KBM-7 (cell line): ENCODE data around the gene SURF2.
"Not testable (repeated sequence)": the region's sequence is repeated elsewhere in the genome, so short reads cannot be mapped to it uniquely, and the experiment has no call there.

ENCODE experiments used
- DNase-seq: peaks from one replicate; pipeline ENCODE4 v3.0.0-alpha.2; 2015
- in situ Hi-C: fragments of 300-500 bp; cut with MboI; formaldehyde crosslinking; loops from 2 replicates; pipeline ENCODE4 v1.14.3; 2020; ENCODE audit warnings: low sequenced_read_pairs, low pct_unique_long_range_greater_than_20kb, mixed read lengths

SURF2 gene

DNA sequence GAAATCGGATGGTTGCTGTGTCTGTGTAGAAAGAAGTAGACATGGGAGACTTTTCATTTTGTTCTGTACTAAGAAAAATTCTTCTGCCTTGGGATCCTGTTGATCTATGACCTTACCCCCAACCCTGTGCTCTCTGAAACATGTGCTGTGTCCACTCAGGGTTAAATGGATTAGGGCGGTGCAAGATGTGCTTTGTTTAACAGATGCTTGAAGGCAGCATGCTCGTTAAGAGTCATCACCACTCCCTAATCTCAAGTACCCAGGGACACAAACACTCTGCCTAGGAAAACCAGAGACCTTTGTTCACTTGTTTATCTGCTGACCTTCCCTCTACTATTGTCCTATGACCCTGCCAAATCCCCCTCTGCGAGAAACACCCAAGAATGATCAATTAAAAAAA, 35.1 kb downstream of the SURF2 start:
- in situ Hi-C loops, DNase-seq: not testable (repeated sequence)

DNA sequence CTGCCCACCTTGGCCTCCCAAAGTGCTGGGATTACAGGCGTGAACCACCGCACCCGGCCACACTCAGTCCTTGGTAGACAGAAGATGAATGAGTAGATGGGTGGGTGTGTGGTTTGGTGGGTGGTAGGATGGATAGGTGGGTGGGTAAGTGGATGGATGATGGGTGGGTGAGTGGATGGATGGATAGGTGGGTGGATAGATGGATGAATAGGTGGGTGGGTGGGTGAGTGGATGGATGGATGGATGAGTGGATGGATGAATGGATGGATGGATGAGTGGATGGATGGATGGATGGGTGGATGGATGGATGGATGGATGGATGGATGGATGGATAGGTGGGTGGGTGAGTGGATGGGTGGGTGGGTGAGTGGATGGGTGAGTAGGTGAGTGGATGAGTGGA, 36.0 kb downstream of the SURF2 start:
- in situ Hi-C loops, DNase-seq: not testable (repeated sequence)

DNA sequence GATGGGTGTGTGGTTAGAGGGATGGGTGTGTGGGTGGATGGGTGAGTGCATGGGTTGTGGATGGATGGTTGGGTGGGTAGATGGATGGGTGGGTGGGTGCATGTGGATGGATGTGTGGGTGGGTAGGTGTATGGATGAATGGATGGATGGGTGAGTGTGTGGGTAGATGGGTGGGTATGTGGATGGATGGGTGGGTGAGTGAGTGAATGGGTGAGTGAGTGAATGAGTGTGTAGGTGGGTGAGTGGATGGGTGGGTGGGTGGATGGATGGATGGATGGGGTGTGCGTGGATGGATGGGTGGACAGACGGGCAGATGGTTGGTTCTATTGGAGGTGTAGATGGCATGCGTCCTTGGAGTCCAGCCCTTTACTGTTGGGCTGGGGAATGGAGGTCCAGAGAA, 37.0 kb downstream of the SURF2 start:
- in situ Hi-C loops = no loop called here
- no peak for DNase-seq

DNA sequence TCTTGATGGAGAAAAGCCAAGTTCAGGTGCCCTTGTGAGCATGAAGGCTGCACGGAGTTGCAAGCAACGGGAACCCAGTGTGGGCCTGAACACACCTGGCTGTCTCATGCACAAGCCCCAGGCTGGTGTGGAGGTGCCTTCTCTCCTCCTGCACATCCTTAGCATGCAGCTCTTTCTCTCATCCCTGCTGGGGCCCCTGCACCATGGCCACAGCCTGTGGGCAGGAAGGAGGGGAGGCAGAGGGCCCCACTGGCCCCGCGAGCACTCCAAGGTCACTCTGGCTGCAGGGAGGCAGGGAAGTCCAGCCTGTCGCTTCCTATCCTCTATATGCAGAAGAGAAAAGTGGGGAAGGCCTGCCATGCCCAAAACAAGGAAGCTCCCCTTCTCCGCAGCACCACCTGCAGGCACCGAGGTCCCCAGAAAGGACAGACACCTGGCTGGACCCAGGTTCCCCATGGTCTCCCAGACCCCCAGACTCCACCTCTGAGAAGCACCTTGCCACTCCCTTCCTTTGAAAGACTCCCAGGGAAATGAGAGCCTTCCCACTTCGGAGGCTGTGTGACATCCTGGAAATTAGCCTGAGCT, 38.4 kb downstream of the SURF2 start:
- in situ Hi-C loops = no loop called here
- no peak for DNase-seq

DNA sequence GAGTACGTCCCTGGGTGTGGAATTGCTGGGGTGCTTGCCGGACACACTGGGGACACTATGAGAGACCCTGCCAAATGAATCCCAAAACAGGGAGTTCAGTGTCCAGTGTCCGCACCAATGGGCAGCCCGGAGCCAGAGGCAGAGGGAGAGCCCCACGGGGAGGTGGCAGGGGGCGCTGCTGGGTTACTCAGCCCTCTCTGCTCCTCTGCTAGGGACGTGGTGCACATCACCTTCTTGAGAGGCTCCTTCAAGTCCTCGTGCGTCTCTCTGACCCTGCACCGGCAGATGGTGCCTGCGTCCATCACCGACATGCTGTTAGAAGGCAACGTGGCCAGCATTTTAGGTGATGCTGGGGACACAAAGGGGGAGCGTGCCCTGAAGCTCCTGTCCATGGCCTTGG, 40.6 kb downstream of the SURF2 start:
- DNase-seq = peak; percentile 31
- in situ Hi-C loops = no loop called here

DNA sequence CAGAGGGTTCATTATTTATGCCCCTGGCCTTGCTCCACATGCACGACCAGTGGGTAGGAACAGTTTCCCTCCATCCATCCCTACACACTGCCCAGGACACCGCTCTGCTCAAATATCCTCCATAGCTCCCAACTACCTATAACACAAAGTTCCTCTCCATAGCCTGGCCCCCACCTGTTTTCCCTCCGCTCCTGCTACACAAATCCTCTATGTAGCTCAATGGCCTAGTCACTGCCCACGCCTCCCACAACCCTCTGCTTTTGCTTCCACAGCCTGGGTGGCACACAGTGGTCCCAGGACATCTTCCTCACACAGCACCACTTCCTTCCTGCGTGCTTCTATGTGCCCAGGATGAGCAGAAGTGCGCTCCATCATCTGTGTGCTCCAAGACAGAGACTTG, 41.0 kb downstream of the SURF2 start:
- no peak for DNase-seq
- in situ Hi-C loops = no loop called here

DNA sequence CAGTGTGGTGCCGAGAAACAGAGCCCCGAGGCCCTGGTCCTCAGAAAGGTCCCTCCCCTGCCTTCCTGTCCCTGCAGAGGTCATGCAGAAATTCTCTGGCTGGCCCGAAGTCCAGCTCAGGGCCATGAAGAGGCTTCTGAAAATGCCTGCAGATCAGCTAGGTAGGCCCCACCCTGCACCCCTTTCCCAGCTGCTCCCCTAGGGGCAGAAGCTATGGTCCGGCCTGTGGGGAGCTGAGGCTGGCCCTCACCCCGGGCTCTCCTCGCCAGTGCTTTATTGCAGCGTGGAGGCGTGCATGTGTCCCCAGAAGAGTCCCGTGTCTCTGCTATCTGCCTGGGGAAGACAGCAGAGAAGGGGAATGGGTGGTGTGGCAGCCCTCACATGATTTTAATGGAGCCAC, 41.5 kb downstream of the SURF2 start:
- DNase-seq = no peak
- in situ Hi-C loops = no loop called here

DNA sequence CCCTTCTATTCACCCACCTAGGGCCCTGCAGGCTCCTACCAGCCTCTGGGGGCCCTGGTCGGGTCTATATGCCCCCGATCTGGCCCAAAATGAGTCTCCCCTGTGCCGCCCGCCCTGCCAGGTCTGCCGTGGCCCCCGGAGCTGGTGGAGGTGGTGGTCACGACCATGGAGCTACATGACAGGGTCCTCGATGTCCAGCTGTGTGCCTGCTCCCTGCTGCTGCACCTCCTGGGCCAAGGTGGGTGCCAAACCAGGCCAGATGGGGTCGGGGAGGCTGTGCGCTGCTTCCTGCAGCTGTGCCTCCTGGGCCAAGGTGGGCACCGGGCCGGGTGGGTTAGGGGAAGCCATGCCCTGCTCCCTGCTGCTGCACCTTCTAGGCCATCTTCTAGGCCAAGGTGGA, 43.9 kb downstream of the SURF2 start:
- in situ Hi-C loops = no loop called here

DNA sequence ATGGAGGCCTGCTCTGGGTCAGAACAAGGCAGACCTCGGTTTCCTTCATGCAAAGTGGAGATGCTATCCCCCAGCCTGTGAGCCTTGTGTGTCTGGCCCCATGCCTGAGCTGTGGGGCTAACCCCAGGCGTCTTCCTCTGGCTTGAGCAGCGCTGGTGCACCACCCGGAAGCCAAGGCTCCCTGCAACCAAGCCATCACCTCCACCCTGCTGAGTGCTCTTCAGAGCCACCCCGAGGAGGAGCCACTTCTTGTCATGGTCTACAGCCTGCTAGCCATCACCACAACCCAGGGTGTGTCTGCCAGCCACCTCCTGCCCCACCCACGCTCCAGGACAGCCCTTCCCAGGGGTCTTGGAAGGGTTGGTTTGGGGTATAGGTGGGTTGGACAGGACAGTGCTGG, 45.2 kb downstream of the SURF2 start:
- in situ Hi-C loops = no loop called here
- DNase-seq = no peak

More for the DNA sequence above, 43.9 kb downstream of the SURF2 start:
- DNase-seq = no peak

DNA sequence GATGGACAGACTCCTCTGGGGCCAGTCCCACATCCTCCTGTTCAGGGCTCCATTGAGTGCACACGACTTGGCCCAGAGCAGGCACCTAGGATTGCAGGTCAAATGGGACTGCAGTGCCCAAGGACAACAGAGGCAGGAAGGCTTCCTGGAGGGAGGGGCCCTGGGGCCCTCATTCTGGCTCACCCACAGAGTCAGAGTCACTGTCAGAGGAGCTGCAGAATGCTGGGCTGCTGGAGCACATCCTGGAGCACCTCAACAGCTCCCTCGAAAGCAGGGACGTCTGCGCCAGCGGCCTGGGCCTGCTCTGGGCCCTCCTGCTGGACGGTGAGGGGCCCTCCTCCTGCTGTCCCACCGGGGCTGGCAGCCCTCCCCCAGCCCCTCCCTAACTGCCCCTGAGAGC, 46.3 kb downstream of the SURF2 start:
- in situ Hi-C loops = no loop called here
- no peak for DNase-seq

DNA sequence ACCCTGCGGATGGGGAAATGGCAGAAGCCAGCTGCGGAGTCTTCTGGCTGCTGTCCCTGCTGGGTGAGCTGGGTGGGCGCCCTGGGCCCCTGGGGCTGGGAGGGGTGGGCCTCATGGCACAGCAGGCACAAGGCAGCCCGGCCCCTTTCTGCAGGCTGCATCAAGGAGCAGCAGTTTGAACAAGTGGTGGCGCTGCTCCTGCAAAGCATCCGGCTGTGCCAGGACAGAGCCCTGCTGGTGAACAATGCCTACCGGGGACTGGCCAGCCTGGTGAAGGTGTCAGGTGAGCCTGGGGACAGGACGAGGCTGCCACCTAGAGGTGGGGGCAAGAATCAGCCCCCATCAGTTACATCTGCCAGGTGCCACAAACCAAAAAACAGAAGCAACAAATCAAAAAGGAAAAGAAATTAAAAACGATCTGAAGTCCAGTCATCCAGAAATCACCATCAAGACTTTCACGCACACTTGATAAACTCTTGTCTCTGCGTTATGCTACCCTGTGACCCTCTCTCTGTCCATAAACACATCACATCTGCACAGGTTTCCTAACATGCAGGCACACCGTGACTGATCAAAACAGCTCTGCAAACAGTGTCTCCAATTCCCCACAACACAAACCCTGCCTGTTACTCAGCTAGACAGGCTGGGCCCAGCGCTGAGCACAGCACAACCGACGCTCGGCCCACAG, 47.6 kb downstream of the SURF2 start:
- peak; percentile 55 for DNase-seq
- in situ Hi-C loops = no loop called here

DNA sequence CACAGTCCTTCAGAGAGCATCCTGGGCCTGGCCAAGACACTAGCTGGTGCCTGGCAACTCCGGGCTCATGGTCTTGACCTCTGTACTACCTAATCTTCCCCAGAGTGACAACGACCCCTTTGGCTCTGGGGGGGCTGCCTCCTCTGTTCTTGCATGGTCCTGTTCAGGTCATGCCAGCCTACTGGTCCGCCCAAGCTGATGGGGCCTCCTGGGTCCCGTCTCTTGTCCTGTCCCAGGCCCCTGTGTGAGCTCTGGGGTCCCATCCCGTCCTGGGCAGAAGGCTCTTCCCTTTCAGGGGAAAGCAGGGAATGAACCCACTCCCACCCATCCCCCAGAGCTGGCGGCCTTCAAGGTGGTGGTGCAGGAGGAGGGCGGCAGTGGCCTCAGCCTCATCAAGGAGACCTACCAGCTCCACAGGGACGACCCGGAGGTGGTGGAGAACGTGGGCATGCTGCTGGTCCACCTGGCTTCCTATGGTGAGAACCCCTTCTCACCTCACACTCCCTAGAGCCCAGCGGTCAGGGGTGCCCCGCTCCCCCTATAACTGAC, 48.2 kb downstream of the SURF2 start:
- in situ Hi-C loops = no loop called here
- DNase-seq = no peak

DNA sequence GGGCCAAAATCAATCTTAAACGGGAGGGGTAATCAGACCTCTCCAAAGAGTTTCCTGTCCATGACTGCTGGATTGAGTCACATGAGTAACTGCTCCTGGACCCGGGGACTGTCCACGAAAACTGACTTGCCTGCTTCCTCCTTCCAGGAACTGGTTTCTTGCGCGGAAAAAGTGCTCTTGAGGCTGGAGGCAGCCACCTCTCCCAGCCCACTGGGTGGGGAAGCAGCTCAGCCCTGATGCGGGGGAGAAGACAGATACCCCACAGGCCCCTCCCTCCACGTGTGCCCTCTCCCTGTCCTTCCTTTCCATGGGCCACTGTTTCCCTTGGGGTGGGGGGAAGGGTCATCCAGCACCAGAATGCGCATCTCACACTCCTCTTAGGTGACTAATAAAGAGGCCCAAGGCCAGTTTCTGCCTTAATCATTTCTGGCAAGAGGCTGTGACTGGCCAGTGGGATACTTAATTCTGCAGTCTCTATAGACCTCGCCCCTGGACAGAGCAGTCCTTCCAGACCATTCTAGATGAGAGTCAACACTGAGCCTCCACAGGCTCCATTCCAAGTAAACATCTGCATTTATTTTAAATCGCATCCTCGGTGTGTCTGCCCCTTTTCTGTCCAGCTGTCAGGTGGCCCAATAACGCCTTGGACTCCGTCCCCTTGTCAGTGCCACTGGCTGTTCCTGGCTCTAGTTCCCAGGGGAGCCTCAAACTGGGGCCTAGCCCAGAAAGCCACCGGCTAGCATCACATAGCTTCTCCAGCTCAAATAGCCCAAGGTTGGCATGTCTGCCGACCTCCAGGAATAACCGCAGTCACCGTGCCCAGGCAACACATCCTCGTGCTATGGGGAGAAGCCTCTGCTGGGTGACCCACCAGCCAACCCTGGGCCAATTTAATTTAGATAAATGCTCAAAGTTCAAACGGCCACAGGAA, 49.4 kb downstream of the SURF2 start:
- in situ Hi-C loops = no loop called here

DNA sequence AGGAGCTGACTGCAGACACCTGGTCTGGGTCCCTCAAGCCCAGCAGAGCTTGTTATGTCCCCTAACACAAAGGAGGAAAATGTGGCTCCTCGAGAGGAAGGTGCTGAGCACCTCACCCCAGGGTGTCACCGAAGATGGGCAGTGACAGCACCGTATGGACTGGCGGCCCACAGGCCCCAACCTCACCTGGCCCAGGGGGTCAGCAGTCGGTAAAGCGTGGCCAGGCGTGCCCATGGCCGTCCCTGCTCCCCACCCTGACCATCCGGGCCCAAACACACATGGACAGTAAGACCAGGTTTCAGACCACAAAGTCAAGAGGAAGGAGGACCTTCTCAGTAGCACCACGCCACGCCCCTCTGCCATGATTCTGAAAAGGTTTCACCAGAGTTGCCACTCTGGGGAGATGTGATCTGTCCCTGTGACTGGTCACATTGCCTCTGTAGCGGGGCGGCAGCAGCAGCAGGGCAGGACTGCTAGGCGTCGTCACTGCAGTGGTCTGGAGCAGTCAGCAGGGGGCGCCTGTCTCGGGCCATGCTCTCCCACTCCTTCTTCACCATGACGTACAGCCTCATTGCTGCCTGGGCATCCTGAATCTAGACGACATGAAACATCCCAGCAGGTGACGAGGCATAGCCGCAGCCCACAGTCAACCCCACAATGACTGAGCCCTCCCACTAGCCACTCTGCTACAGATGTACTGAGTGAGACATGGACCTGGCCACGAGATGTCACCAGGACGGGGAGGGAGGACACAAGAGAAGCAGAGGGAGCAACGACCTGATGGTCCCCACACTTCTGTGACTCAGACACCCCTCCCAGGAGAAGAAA, 50.3 kb downstream of the SURF2 start:
- peak; percentile 89 for DNase-seq
- in situ Hi-C loops = no loop called here

More for the DNA sequence above, 49.4 kb downstream of the SURF2 start:
- no peak for DNase-seq

DNA sequence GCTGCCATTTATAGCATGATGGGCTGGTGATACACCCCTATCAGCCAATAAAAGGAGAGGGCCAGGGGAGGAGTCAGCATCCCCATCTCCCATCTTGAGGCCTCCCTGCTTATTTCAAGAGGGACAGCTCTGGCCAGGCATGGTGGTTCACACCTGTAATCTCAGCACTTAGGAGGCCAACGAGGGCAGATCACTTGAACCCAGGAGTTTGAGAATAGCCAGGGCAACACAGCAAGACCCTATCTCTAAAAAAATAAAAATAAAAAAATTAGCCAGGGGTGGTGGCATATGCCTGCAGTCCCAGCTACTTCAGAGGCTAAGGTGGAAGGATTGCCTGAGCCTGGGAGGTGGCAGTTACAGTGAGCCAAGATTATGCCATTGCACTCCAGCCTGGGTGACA, 51.7 kb downstream of the SURF2 start:
- DNase-seq = no peak
- in situ Hi-C loops = no loop called here
